Measurements from ENCODE around the gene PTPN18. TPM values are rescaled to one million over a fixed set of nuclear protein-coding genes. Genes with fewer than 3 reads are reported as not detected.

Gene PTPN18
- polyA plus RNA-seq, 2 of the 4 experiments (the other 2 are of a cell fraction) = 19.6 to 20.4 TPM

DNA sequence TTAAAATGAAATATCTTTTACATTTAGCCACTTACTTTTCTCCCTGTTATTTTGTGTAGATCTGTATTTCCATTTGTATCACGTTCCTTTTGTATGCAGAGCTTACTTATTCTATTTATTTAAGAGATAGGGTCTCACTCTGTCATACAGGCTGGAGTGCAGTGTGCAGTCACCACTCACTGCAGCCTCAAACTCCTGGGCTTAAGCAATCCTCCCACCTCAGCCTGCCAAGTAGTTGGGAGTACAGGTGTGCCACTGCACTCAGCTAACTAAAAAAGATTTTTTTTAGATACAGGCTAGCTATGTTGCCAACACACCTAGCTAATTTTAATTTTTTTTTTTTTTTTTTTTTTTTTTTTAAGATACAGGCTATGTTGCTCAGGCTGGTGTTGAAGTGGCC is 10.9 kb downstream of the PTPN18 start:
- ChIA-PET CTCF (no interaction called here), POLR2A (interaction anchor here (0.6 to 1.4 kb wide), 2 partner anchors 17 to 24 kb away, joined by 6 to 7 read pairs; partner anchors contain the start of gene IMP4)
- 80% methylated on average over 1 of the region's 1 CpG for WGBS (ENCODE audit: missing lambda C conversion rate)
- Histone ChIP-seq H3K4me1 (peaks cover 7% of the 10 kb centered on the region; the same call in 2 of the 3 replicates), H3K4me3 (no peak overlapping the region), H3K4me2 (no peak overlapping the region), H3K27ac (no peak overlapping the region), H3K9me3 (no peaks in the 10 kb centered on the region)
- no peak for FAIRE-seq
- TF ChIP-seq, protein P1, sequence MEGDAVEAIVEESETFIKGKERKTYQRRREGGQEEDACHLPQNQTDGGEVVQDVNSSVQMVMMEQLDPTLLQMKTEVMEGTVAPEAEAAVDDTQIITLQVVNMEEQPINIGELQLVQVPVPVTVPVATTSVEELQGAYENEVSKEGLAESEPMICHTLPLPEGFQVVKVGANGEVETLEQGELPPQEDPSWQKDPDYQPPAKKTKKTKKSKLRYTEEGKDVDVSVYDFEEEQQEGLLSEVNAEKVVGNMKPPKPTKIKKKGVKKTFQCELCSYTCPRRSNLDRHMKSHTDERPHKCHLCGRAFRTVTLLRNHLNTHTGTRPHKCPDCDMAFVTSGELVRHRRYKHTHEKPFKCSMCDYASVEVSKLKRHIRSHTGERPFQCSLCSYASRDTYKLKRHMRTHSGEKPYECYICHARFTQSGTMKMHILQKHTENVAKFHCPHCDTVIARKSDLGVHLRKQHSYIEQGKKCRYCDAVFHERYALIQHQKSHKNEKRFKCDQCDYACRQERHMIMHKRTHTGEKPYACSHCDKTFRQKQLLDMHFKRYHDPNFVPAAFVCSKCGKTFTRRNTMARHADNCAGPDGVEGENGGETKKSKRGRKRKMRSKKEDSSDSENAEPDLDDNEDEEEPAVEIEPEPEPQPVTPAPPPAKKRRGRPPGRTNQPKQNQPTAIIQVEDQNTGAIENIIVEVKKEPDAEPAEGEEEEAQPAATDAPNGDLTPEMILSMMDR (IDR thresholded peaks at IDR 0.05) = no peak
- TF ChIP-seq ZC3H11A (IDR thresholded peaks at IDR 0.05) (no peak), RAD21 (conservative IDR thresholded peaks at IDR 0.05 in 1 of 2, IDR thresholded peaks at IDR 0.05 in 1 of 2) (no peak), ESRRA (IDR thresholded peaks at IDR 0.05; ENCODE audit: borderline replicate concordance, low read length) (no peak), TP53 (CRISPR knock-in tag; IDR thresholded peaks at IDR 0.05) (no peak), EP300 (IDR thresholded peaks at IDR 0.05) (no peak), HOXB5 (CRISPR knock-in tag; IDR thresholded peaks at IDR 0.05) (no peak), TFCP2L1 (CRISPR knock-in tag; IDR thresholded peaks at IDR 0.05) (no peak), SREBF2 (IDR thresholded peaks at IDR 0.05) (no peak), CEBPB (IDR thresholded peaks at IDR 0.05) (no peak), SMC3 (IDR thresholded peaks at IDR 0.05) (no peak), NPAS2 (CRISPR knock-in tag; IDR thresholded peaks at IDR 0.05; ENCODE audit: borderline replicate concordance) (no peak), CBX8 (IDR thresholded peaks at IDR 0.05) (no peak)
- ATAC-seq = no peak
- no peak for DNase-seq (ENCODE audit: low read depth in 1 of 2, low spot score in 1 of 2)

DNA sequence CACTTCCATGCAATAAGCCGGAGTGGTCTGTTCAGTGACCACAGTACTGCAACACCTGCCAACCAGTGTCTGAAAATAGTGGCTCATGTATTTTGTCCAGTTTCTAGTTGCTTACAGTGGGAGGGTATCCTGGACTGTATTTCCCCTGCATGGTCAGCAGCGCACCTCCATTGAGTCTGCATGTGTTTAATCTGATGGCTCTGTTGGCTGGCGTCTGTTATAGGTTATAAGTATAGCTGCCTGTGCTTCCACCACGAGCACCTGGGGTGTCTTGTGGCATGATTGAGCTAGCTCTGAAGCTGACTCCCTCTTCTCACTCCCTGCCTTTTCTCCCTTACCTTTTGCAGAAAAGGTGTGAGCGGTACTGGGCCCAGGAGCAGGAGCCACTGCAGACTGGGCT is 12.9 kb downstream of the PTPN18 start:
- TF ChIP-seq HEYL (CRISPR knock-in tag; IDR thresholded peaks at IDR 0.05) = no peak
- no peak for TF ChIP-seq HOXA7 (CRISPR knock-in tag; IDR thresholded peaks at IDR 0.05)
- TF ChIP-seq, protein P2, sequence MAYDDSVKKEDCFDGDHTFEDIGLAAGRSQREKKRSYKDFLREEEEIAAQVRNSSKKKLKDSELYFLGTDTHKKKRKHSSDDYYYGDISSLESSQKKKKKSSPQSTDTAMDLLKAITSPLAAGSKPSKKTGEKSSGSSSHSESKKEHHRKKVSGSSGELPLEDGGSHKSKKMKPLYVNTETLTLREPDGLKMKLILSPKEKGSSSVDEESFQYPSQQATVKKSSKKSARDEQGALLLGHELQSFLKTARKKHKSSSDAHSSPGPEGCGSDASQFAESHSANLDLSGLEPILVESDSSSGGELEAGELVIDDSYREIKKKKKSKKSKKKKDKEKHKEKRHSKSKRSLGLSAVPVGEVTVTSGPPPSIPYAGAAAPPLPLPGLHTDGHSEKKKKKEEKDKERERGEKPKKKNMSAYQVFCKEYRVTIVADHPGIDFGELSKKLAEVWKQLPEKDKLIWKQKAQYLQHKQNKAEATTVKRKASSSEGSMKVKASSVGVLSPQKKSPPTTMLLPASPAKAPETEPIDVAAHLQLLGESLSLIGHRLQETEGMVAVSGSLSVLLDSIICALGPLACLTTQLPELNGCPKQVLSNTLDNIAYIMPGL (CRISPR knock-in tag; IDR thresholded peaks at IDR 0.05; ENCODE audit: borderline replicate concordance) = no peak
- no peak for TF ChIP-seq MAFK (IDR thresholded peaks at IDR 0.05; ENCODE audit: partially characterized antibody)
- no peak for TF ChIP-seq GATA3 (IDR thresholded peaks at IDR 0.05; ENCODE audit: borderline replicate concordance)
- no peak for TF ChIP-seq ZC3H11A (IDR thresholded peaks at IDR 0.05)
- no peak for TF ChIP-seq FOSB (CRISPR knock-in tag; IDR thresholded peaks at IDR 0.05)
- TF ChIP-seq, protein P3, sequence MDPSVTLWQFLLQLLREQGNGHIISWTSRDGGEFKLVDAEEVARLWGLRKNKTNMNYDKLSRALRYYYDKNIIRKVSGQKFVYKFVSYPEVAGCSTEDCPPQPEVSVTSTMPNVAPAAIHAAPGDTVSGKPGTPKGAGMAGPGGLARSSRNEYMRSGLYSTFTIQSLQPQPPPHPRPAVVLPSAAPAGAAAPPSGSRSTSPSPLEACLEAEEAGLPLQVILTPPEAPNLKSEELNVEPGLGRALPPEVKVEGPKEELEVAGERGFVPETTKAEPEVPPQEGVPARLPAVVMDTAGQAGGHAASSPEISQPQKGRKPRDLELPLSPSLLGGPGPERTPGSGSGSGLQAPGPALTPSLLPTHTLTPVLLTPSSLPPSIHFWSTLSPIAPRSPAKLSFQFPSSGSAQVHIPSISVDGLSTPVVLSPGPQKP (IDR thresholded peaks at IDR 0.05; ENCODE audit: low read depth, low read length) = no peak
- DNase-seq (ENCODE audit: low read depth in 1 of 2, low spot score in 1 of 2) (no peak), FAIRE-seq (no peak), ATAC-seq (no peak)
- CTCF ChIA-PET = interaction anchor here (1.0 to 2.8 kb wide), 2 partner anchors 12 to 14 kb away, joined by 3 to 12 read pairs; partner anchors contain the start of gene PTPN18
- H3K4me2 ChIP-seq = no peak overlapping the region
- 90% methylated on average over 5 of the region's 5 CpGs for WGBS (ENCODE audit: missing lambda C conversion rate)
- H3K9me3 ChIP-seq = no peaks in the 10 kb centered on the region
- no peak overlapping the region for H3K27ac ChIP-seq
- POLR2A ChIA-PET = interaction anchor here (0.6 to 1.0 kb wide), 2 partner anchors 13 to 26 kb away, joined by 3 read pairs; partner anchors contain the start of genes IMP4 and PTPN18
- H3K4me1 ChIP-seq = peaks cover 12% of the 10 kb centered on the region
- H3K4me3 ChIP-seq = no peak overlapping the region

Data from A549 (cell line).